GM19035 (cell line): Measurements from ENCODE around the gene EXOC7.
"Not testable (repeated sequence)": the region's sequence is repeated elsewhere in the genome, so short reads cannot be mapped to it uniquely, and the experiment has no call there.

ENCODE experiments used
- ATAC-seq: cut with Tn5 transposase; IDR thresholded peaks from one replicate; pipeline ENCODE4 v1.9.1; 2021; ENCODE audit not compliant: unreplicated experiment

The EXOC7 gene

DNA sequence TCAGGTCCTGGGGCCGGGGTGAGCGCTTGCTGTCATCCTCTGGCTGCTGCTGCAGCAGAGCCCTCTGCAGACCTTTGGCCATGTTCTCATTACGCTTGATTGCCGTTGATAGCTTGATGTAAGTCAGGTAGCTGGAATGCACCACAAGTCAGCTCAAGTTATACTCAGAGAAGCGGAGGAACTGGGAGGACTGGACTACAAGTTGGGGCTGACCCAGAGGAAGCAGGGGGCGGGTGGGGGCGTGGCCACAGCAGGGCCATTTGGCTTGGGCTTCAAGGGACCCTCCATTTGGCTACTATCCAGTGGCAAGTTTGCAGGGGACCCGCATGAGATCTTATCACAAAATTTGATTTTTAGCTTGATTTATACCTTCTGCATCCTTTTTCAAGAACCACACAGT is 57.5 kb downstream of the EXOC7 start:
- no peak for ATAC-seq

DNA sequence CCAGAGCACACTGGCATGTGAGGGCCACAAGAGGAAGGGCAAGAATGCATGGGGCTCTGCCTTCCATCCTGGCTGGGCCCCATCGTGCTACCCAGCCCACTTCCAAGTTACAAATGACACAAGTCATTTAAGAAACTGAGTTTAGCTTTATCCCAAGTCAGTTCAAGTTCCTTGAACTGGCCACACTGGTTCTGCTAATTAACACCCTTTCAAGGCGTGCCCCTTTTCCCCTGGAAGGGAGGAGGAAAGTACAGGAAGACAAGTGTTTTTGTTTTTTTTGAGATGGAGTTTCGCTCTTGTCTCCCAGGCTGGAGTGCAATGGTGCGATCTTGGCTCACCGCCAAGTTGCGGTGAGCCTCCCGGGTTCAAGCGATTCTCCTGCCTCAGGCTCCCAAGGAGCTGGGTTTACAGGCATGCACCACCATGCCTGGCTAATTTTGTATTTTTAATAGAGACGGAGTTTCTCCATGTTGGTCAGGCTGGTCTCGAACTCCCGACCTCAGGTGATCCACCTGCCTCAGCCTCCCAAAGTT is 59.0 kb downstream of the EXOC7 start:
- not testable (repeated sequence) for ATAC-seq

DNA sequence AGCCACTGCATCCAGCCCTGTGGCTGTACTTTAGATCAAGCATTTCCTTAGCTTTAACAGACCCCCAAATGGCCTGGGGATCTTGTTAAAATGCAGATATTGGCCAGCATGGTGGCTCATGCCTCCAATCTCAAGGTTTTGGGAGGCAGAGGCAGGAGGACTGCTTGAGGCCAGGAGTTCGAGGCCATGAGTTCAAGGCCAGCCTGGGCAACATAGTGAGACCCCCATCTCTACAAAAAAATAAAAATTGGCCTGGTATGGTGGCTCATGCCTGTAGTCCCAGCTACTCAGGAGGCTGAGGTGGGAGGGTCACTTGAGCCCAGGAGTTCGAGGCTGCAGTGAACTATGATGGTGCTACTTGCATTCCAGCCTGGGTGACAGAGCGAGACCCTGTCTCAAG is 60.7 kb downstream of the EXOC7 start:
- ATAC-seq, result not testable (repeated sequence)

DNA sequence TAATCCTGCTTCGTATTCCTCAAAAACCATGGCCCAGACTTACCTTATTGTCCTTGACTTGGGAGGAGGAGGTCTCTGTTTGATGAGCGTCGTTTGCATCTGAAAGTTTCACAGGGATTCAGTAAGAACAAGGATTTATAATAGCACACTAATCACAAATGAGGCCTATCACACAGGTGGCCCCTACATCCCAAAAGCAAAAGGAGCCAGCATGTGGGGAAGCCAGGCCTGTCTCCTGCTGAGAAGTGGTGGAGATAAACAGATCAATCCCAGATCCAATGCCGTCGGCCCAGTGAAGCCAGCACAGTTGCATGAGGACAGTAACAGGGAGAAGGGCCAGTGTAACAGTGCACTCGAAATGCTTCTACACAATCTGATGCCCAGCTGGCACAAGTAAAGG is 63.2 kb downstream of the EXOC7 start:
- no peak for ATAC-seq

DNA sequence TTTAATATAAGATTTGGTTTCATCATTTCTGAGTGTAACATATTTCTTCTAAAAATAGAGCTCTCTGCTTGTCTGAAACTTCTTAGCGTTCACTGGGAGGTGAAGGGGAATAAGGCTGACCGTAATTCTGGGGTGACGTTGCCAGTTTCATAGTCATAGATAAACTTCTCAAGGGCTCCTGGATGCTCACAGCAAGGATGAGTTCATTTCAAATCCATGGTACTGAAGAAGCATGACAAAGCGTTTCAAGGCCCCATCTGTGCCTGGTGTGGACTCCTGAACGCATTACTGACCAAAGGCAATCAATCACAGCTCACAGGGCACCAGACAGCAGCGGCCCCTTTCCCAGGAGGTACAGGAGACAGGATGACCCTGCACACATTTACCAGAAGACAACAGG is 64.5 kb downstream of the EXOC7 start:
- no peak for ATAC-seq

DNA sequence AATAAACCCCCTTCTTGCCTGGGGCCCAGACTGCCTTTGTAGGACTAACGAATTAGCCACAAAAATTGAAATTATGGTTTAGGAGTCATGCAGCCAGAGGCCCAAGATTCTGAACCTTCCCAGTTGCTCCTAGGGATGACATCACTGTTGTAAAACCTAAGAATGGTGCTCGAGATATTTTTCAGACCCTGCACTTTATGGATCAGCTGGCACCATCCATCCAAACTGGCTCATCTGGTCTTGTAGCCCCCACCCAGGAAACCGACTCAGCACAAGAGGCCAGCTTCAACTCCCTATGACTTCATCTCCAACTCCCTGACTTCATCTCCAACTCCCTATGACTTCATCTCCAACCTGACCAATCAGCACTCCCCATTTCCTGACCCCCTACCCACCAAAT is 65.5 kb downstream of the EXOC7 start:
- ATAC-seq, result no peak

DNA sequence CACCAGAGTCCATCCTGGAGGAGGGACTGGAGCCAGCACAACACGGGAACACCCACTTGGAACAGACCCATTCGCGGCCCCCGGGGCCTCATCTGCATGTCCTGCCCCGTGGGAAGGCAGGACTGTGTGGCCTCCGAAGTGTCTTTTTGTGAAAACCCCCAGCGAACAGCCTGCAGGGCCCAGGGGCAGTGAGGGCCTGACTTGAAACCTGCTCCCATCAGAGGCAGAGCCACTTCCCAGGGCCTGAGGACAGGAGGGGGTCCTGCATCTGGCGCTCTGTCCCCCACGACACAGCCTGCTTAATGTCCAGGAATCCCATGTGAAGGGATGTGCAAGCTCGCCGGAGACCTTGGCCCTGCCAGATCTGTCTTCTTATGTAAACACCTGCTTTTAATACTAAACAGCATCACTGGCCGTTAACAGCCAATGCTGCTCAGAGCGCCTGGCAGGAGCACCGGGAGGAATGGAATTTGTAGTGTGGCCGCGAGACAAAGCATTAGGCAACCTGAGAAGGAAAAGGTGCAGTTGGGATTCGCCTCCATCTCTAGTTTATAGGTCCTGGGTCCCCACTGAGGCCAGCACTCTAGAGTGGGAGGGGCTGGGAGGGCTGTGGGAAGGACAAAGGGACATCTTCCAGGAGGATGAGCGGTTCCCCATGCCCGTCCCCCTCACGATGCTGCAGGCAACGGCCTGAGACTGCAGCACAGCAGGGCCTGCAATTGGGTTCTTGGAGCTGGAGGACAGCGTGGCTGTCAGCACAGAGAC is 66.9 kb downstream of the EXOC7 start:
- no peak for ATAC-seq

DNA sequence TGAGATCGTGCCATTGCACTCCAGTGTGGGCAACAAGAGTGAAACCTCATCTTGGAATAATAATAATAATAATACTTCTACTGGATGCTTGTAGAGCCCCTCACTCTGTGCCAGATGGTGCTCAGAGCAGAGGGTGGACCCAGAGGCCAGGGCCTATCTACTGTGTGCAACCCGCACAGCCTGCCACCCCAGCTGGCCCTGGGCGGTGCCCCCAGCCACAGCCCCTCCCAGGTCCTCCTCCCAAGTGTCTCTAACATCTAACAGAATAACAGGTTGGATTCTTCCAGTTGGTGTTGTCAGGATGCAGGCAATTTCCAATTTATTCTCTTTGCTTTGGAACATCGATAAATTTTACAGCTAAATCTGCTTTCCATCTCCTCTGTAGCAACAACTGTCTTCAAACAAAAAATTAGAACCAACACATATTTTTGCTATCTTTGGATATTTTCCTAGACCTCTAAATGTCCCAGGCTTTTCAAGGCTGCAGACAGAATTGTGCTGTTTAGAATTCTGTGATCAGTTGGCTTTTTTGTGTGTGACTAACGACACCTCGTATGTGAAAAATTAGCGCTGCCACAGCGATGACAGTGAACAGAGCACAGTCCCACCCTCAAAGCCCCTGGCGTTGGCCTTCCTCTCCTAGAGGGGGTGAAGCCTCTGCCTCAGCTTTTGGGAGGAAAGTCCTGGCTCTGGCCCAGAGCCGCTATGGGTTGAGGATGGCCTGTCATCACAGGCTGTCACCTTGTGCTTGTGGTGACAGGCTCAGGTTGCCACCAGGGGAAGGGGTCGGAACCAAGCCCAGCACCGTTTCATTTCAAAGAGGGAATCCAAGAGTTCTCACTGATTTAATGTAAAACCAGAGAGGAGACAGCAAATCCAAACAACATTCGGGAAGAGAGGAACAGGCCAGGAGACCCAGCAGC is 68.9 kb downstream of the EXOC7 start:
- no peak for ATAC-seq

DNA sequence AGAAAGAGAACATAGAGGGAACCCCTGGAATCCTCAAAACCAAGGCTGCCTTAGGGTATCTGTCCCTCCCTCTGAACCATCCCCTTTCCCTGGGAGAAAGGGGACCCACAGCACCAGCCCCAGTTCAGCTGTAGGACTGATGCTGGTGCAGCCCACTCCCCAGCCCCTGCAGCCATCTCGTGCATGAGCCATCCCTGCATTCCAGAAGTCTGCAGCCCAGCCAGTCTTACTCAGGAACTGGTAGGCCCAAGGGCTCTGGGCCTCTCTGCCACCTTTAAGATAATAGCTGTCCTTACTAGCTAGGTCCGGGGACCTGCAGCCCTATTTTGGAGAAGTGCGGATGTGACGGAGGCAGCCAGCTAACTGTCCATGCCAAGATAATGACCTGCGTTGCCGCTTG is 70.4 kb downstream of the EXOC7 start:
- ATAC-seq, result no peak

DNA sequence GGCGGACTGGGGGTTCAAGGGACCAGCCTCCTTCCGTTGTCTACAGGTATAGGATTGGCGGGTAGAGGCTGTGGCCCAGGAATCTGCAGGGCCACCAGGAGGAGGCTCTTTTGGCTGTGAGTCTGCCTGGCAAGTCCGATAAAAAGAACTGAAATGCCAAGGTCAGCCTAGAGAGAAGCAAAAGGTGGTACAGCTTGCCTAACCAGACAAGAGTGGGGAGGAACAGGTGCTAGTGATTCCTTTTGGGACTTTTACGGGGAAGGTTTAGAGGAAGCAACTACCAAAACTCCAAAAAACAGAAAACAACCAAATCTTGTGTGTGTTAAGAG is 70.8 kb downstream of the EXOC7 start:
- ATAC-seq, result no peak

DNA sequence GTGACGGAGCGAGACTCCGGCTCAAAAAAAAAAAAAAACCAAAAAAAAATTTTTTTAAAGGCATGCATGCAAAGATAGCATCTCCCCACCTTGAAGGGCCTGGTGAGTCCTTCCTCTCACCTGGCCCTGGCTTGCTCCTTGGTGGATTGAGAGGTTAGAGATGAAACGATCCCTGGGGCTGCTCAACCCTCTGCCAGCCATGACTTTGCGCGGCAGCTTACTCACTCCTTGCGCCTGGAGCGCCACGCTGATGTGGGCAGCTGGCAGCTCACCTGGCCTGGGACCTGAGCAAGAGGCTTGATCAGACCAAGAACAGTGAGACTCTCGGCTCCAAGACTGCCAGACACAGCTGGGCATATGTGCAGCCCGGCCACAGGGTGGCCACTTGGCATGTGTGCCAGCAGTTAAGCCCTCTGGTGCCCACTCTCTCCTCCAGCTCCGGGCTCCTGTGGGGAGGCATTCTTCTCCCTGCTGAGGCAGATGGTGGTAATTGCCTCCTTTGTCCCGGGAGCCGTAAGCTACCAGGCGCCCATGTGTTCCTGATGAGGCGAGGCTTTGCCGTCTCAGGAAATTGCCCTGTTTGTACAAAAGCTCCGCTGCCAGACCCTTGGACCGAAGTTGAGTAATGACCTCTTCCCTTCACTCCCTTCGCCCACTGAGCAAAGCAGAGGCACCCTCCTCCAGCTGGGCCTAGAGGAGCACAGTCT is 71.4 kb downstream of the EXOC7 start:
- no peak for ATAC-seq
